ENCODE data around the gene DLG2.

GRCh38 chr11:84145616-84146185 lies 1481.4 kb downstream of the DLG2 start:
- TF ChIP-seq CTCF (IDR thresholded peaks at IDR 0.05; ENCODE audit: low read length) (no peak), EZH2 (IDR thresholded peaks at IDR 0.05; ENCODE audit: borderline replicate concordance, low read length) (no peak)

Measured in OCI-LY1 (cell line).